Aorta (tissue), 5 donors: ENCODE results near the gene ZNF670. TPM values are rescaled to one million over a fixed set of nuclear protein-coding genes. Genes with fewer than 3 reads are reported as not detected.

ENCODE experiments used
- ATAC-seq: fragments of 200-7000 bp; cut with Tn5 transposase; one replicate; pipeline ENCODE4 v1.9.1; 2022; ENCODE audit warnings: moderate library complexity; ENCODE audit not compliant: low FRiP score
- DNase-seq, 2 donors: peaks; one replicate each; pipeline ENCODE4 v3.0.0-alpha.2; 2020
- H3K27ac ChIP-seq, 2 donors: one replicate each; pipeline ENCODE4 v1.5.1; 2013; ENCODE audit warnings: low read length in 2 of 2, mild to moderate bottlenecking in 2 of 2, moderate library complexity in 2 of 2, control low read depth in 1 of 2, inconsistent platforms in 1 of 2, low read depth in 1 of 2
- H3K27me3 ChIP-seq, 2 donors: one replicate each; pipeline ENCODE4 v1.6.1; 2013; ENCODE audit warnings: control low read depth in 1 of 2, low read length in 1 of 2, mild to moderate bottlenecking in 1 of 2, moderate library complexity in 1 of 2; ENCODE audit not compliant: insufficient read depth in 2 of 2, control insufficient read depth in 1 of 2
- H3K36me3 ChIP-seq, 2 donors: one replicate each; pipeline ENCODE4 v1.6.1; 2013; ENCODE audit warnings: control low read depth in 1 of 2, low read length in 1 of 2, mild to moderate bottlenecking in 1 of 2; ENCODE audit not compliant: insufficient read depth in 2 of 2, control insufficient read depth in 1 of 2
- H3K4me1 ChIP-seq, 2 donors: one replicate each; pipeline ENCODE4 v1.6.1; 2013; ENCODE audit warnings: low read length in 2 of 2, control low read depth in 1 of 2, mild to moderate bottlenecking in 1 of 2, moderate library complexity in 1 of 2; ENCODE audit not compliant: insufficient read depth in 2 of 2, control insufficient read depth in 1 of 2
- H3K4me3 ChIP-seq, 2 donors: one replicate each; pipeline ENCODE4 v1.5.1; 2013; ENCODE audit warnings: low read length in 2 of 2, control low read depth in 1 of 2, mild to moderate bottlenecking in 1 of 2
- H3K9me3 ChIP-seq: one replicate; pipeline ENCODE4 v1.6.1; 2013; ENCODE audit warnings: mild to moderate bottlenecking, low read length; ENCODE audit not compliant: control insufficient read depth
- WGBS, 2 donors: extraction: QIAGEN DNeasy Blood & Tissue Kit; methylation state at CpG; one replicate each; pipeline ENCODE4 v1.1.7; 2013; 5-methylcytosine and 5-hydroxymethylcytosine counted together
- intact Hi-C, 2 donors: fragments of 100-400 bp; cut with DNase I; formaldehyde crosslinking; loops; one replicate each; pipeline versions ENCODE4 v1.14.2 to v1.15.0; 2022
- polyA plus RNA-seq, 2 donors: library from polyadenylated mRNA; stranded (reverse); fragments of 200-250 nt; gene quantifications; one replicate each; pipeline ENCODE4 v1.2.3, GENCODE V29; 2013
- total RNA-seq, 2 donors: library from RNA; stranded (reverse); fragmentation: NEBNext Ultra II Directional; extraction: Animal tissue kit (Norgen Biotek cat#: 25700); gene quantifications; one replicate each; pipeline ENCODE4 v1.2.1, GENCODE V29; 2021
- donor health status: healthy with polysubstance abuse.
- donor health status: Bipolar disorder and iron deficiency.
- donor health status: DM: no; HTN: no; CAD: no.
- donor health status: DM: no; HTN: no; CAD: no.
- donor health status: DM: yes; HTN: yes; CAD: no.

Gene ZNF670
- total and polyA plus RNA-seq, 4 donors, result 0.88 to 4.1 (median 1.9) TPM

- no peak for ATAC-seq
- Histone ChIP-seq H3K4me3 (no peak overlapping the region), H3K9me3 (no peaks in the 10 kb centered on the region), H3K36me3 (no peaks in the 10 kb centered on the region), H3K27me3 (no peaks in the 10 kb centered on the region), H3K27ac (no peak overlapping the region), H3K4me1 (no peaks in the 10 kb centered on the region)
- intact Hi-C loops, result no loop called here
- 81 to 86% methylated on average over 12 of the region's 12 CpGs for WGBS, 2 donors
- no peak for DNase-seq
Observed at GRCh38 chr1:247115545-247115944, 36.9 kb upstream of the ZNF670 start.

GRCh38 chr1:247115141-247115510 is 36.5 kb upstream of the ZNF670 start:
- Histone ChIP-seq H3K27ac (no peak overlapping the region), H3K36me3 (no peaks in the 10 kb centered on the region), H3K4me3 (no peak overlapping the region), H3K9me3 (no peaks in the 10 kb centered on the region), H3K4me1 (no peaks in the 10 kb centered on the region), H3K27me3 (no peaks in the 10 kb centered on the region)
- intact Hi-C loops, result no loop called here
- ATAC-seq (no peak), DNase-seq (no peak)
- WGBS, 2 donors, result 73 to 79% methylated on average over 7 of the region's 7 CpGs

GRCh38 chr1:247114351-247115140 is 35.9 kb upstream of the ZNF670 start:
- ATAC-seq (no peak), DNase-seq (no peak)
- Histone ChIP-seq H3K27me3 (no peaks in the 10 kb centered on the region), H3K9me3 (no peaks in the 10 kb centered on the region), H3K36me3 (no peaks in the 10 kb centered on the region), H3K4me1 (no peaks in the 10 kb centered on the region), H3K4me3 (no peak overlapping the region), H3K27ac (no peak overlapping the region)
- intact Hi-C loops, result loop anchor here in 1 of 2 donors (5.0 kb wide), 1 partner anchor 58 kb away; the partner anchor contains the start of gene ZNF124
- 93 to 94% methylated on average over 13 of the region's 13 CpGs for WGBS, 2 donors

GRCh38 chr1:247113733-247114271 is 35.2 kb upstream of the ZNF670 start:
- Histone ChIP-seq H3K9me3 (no peaks in the 10 kb centered on the region), H3K27ac (no peak overlapping the region), H3K27me3 (no peaks in the 10 kb centered on the region), H3K4me1 (no peaks in the 10 kb centered on the region), H3K36me3 (no peaks in the 10 kb centered on the region), H3K4me3 (no peak overlapping the region)
- intact Hi-C loops, result loop anchor here in 1 of 2 donors (5.0 kb wide), 1 partner anchor 58 kb away; the partner anchor contains the start of gene ZNF124
- ATAC-seq (peak; percentile 33), DNase-seq (no peak)
- WGBS, 2 donors, result 93 to 94% methylated on average over 5 of the region's 5 CpGs

- DNase-seq, result no peak
- intact Hi-C loops, result loop anchor here in 1 of 2 donors (5.0 kb wide), 1 partner anchor 59 kb away; the partner anchor contains the start of gene ZNF124
- no peak overlapping the region for H3K4me3 ChIP-seq
- no peaks in the 10 kb centered on the region for H3K36me3 ChIP-seq
- ATAC-seq, result no peak
- WGBS, 2 donors, result 71 to 77% methylated on average over 5 of the region's 5 CpGs
- H3K27me3 ChIP-seq, result no peaks in the 10 kb centered on the region
- H3K9me3 ChIP-seq, result no peaks in the 10 kb centered on the region
- no peak overlapping the region for H3K27ac ChIP-seq
- no peaks in the 10 kb centered on the region for H3K4me1 ChIP-seq
Observed at GRCh38 chr1:247113094-247113497, 34.5 kb upstream of the ZNF670 start.

- Histone ChIP-seq H3K27me3 (no peaks in the 10 kb centered on the region), H3K9me3 (no peaks in the 10 kb centered on the region), H3K27ac (no peak overlapping the region), H3K4me3 (no peak overlapping the region), H3K36me3 (no peaks in the 10 kb centered on the region), H3K4me1 (no peaks in the 10 kb centered on the region)
- DNase-seq (no peak), ATAC-seq (no peak)
- 61 to 62% methylated on average over 9 of the region's 9 CpGs for WGBS, 2 donors
- intact Hi-C loops, result loop anchor here in 1 of 2 donors (5.0 kb wide), 1 partner anchor 60 kb away; the partner anchor contains the start of gene ZNF124
Observed at GRCh38 chr1:247112479-247112781, 33.8 kb upstream of the ZNF670 start.

- Histone ChIP-seq H3K36me3 (no peaks in the 10 kb centered on the region), H3K27me3 (no peaks in the 10 kb centered on the region), H3K4me1 (no peaks in the 10 kb centered on the region), H3K9me3 (no peaks in the 10 kb centered on the region), H3K4me3 (peak overlapping the region; percentile 62 to 78), H3K27ac (peak overlapping the region in 1 of 2 donors; percentile 35)
- ATAC-seq, result peak; percentile 93
- DNase-seq, result peak; percentile 84 to 89
- intact Hi-C loops, result loop anchor here in 1 of 2 donors (5.0 kb wide), 1 partner anchor 60 kb away; the partner anchor contains the start of gene ZNF124
- 1 to 3% methylated on average over 48 to 78 of the region's 78 CpGs for WGBS, 2 donors
Observed at GRCh38 chr1:247111700-247112478, 33.3 kb upstream of the ZNF670 start.

- ATAC-seq (peak; percentile 51), DNase-seq (peak in 1 of 2 donors; percentile 80)
- peak overlapping the region; percentile 62 to 78 for H3K4me3 ChIP-seq
- 0 to 1% methylated on average over 35 to 62 of the region's 62 CpGs for WGBS, 2 donors
- no peaks in the 10 kb centered on the region for H3K4me1 ChIP-seq
- H3K36me3 ChIP-seq, result no peaks in the 10 kb centered on the region
- intact Hi-C loops, result loop anchor here in 1 of 2 donors (5.0 kb wide), 1 partner anchor 61 kb away; the partner anchor contains the start of gene ZNF124
- H3K27me3 ChIP-seq, result no peaks in the 10 kb centered on the region
- no peaks in the 10 kb centered on the region for H3K9me3 ChIP-seq
- peak overlapping the region in 1 of 2 donors; percentile 35 for H3K27ac ChIP-seq
Observed at GRCh38 chr1:247111259-247111699, 32.7 kb upstream of the ZNF670 start.
